Caki2 (cell line): Measurements from ENCODE around the gene LCP2. TPM values are rescaled to one million over a fixed set of nuclear protein-coding genes. Genes with fewer than 3 reads are reported as not detected.

Source experiments
- DNase-seq: peaks from one replicate; pipeline ENCODE4 v3.0.0-alpha.2; 2015; ENCODE audit warnings: low read depth
- in situ Hi-C: cut with HindIII; loops from 2 replicates; pipeline ENCODE4 v1.10.0; 2016; ENCODE audit warnings: low sequenced_read_pairs, low pct_unique_long_range_greater_than_20kb, mixed read lengths
- total RNA-seq: library from RNA; depleted of rRNA; stranded (reverse); fragments of >200 nt; shearing (Covaris generic); gene quantifications from 2 replicates; pipeline ENCODE4 v1.2.3, GENCODE V29; 2014; ENCODE audit warnings: low replicate concordance; rRNA removed

Gene LCP2
- total RNA-seq, 1 experiment from 2014 or later: not detected

- no peak for DNase-seq
- in situ Hi-C loops: no loop called here
Observed at GRCh38 chr5:170206216-170206615, 91.4 kb downstream of the LCP2 start.

- DNase-seq: no peak
- in situ Hi-C loops: no loop called here
Observed at GRCh38 chr5:170204202-170204601, 93.4 kb downstream of the LCP2 start.

GRCh38 chr5:170202117-170202516 lies 95.5 kb downstream of the LCP2 start:
- in situ Hi-C loops: no loop called here
- DNase-seq: no peak

- in situ Hi-C loops: no loop called here
- DNase-seq: no peak
Observed at GRCh38 chr5:170201311-170201710, 96.3 kb downstream of the LCP2 start.

GRCh38 chr5:170200876-170201275 lies 96.7 kb downstream of the LCP2 start:
- no peak for DNase-seq
- in situ Hi-C loops: no loop called here

Other genes with a start within 250 kb of the LCP2 start
- gene FOXI1, start 191.9 kb downstream of the LCP2 start, total RNA-seq: not detected in 2 replicates
- gene C5orf58, start 64.8 kb downstream of the LCP2 start, total RNA-seq: not detected in 2 replicates
- 0.14 TPM in 1 of 2 replicates, not detected in the other for gene KCNMB1, start 91.6 kb upstream of the LCP2 start, total RNA-seq
- not detected in 2 replicates for gene KCNIP1, start 206.2 kb upstream of the LCP2 start, total RNA-seq